WTC11 (cell line): ENCODE data around the gene LAMTOR2.

Experiments used
- CTCF ChIP-seq: fragments of 200-600 bp; IDR thresholded peaks from 2 replicates; pipeline ENCODE4 v1.8.0; 2022; ENCODE audit warnings: antibody characterized with exemption
- STAT6 ChIP-seq: sonication (generic); formaldehyde crosslinking; conservative IDR thresholded peaks from 2 replicates; pipeline ENCODE4 v1.8.1; 2023; ENCODE audit warnings: mild to moderate bottlenecking, low read depth, missing genetic modification reagents, moderate library complexity
- ZNF263 ChIP-seq: sonication (generic); formaldehyde crosslinking; IDR thresholded peaks from 2 replicates; pipeline ENCODE4 v1.8.1; 2022; ENCODE audit warnings: low read depth, mild to moderate bottlenecking, moderate library complexity, missing genetic modification reagents
- TF ChIP-seq, protein P1 (sequence below): fragments of 250-450 bp; sonication (Bioruptor Pico); IDR thresholded peaks from 2 replicates; pipeline ENCODE4 v1.9.0; 2021; ENCODE audit warnings: mild to moderate bottlenecking, borderline replicate concordance

- TF ChIP-seq ZNF263: no peak
- TF ChIP-seq CTCF: no peak
- TF ChIP-seq STAT6 (CRISPR knock-in tag): no peak
- TF ChIP-seq, protein P1, sequence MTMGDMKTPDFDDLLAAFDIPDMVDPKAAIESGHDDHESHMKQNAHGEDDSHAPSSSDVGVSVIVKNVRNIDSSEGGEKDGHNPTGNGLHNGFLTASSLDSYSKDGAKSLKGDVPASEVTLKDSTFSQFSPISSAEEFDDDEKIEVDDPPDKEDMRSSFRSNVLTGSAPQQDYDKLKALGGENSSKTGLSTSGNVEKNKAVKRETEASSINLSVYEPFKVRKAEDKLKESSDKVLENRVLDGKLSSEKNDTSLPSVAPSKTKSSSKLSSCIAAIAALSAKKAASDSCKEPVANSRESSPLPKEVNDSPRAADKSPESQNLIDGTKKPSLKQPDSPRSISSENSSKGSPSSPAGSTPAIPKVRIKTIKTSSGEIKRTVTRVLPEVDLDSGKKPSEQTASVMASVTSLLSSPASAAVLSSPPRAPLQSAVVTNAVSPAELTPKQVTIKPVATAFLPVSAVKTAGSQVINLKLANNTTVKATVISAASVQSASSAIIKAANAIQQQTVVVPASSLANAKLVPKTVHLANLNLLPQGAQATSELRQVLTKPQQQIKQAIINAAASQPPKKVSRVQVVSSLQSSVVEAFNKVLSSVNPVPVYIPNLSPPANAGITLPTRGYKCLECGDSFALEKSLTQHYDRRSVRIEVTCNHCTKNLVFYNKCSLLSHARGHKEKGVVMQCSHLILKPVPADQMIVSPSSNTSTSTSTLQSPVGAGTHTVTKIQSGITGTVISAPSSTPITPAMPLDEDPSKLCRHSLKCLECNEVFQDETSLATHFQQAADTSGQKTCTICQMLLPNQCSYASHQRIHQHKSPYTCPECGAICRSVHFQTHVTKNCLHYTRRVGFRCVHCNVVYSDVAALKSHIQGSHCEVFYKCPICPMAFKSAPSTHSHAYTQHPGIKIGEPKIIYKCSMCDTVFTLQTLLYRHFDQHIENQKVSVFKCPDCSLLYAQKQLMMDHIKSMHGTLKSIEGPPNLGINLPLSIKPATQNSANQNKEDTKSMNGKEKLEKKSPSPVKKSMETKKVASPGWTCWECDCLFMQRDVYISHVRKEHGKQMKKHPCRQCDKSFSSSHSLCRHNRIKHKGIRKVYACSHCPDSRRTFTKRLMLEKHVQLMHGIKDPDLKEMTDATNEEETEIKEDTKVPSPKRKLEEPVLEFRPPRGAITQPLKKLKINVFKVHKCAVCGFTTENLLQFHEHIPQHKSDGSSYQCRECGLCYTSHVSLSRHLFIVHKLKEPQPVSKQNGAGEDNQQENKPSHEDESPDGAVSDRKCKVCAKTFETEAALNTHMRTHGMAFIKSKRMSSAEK (CRISPR knock-in tag): no peak
Measured at GRCh38 chr1:156014829-156015228, 39.8 kb upstream of the LAMTOR2 start.
